Muscle layer of duodenum (tissue), 2 donors: Measurements from ENCODE around the gene AMBRA1.

Experiments
- H3K27ac ChIP-seq: one replicate; pipeline ENCODE4 v1.7.0; 2013; ENCODE audit warnings: mild to moderate bottlenecking, low read length
- H3K27me3 ChIP-seq: one replicate; pipeline ENCODE4 v1.7.0; 2013; ENCODE audit warnings: low read depth, mild to moderate bottlenecking, control low read depth, low read length
- H3K36me3 ChIP-seq, 2 donors: one replicate each; pipeline ENCODE4 v1.7.0; 2013; ENCODE audit warnings: low read length in 2 of 2, control low read depth in 1 of 2, mild to moderate bottlenecking in 1 of 2; ENCODE audit not compliant: insufficient read depth in 2 of 2, control insufficient read depth in 1 of 2
- H3K4me1 ChIP-seq, 2 donors: one replicate each; pipeline ENCODE4 v1.7.0; 2013; ENCODE audit warnings: low read length in 2 of 2, mild to moderate bottlenecking in 2 of 2, control low read depth in 1 of 2, moderate library complexity in 1 of 2; ENCODE audit not compliant: insufficient read depth in 2 of 2, control insufficient read depth in 1 of 2
- H3K4me3 ChIP-seq, 2 donors: one replicate each; pipeline ENCODE4 v1.7.0; 2013; ENCODE audit warnings: low read length in 2 of 2, low read depth in 1 of 2, mild to moderate bottlenecking in 1 of 2
- H3K9me3 ChIP-seq, 2 donors: one replicate each; pipeline ENCODE4 v1.7.0; 2013; ENCODE audit warnings: low read length in 2 of 2, control low read depth in 1 of 2, mild to moderate bottlenecking in 1 of 2; ENCODE audit not compliant: control insufficient read depth in 1 of 2
- donor health status: healthy.

The AMBRA1 gene

DNA sequence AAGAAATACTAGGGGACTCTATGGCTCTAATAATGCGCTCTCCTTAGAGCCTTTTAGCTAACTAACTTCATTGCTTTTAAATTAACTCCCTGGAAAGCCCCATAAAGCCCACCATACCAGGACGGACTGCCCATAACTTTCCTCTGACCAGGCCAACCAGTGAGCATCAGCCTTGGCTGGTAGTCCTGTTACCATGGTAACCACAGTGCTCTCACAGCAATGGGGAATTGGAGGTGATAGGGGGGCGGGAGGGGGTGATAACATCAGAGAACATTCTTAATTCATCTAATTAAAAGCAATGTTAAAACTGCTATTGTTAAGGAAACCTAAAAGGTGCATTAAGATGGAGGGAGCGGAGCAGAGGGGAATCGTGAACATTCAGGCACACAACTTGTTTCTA lies 175.1 kb downstream of the AMBRA1 start:
- peaks cover 30 to 55% of the 10 kb centered on the region in 2 donors for H3K36me3 ChIP-seq
- no peaks in the 10 kb centered on the region for H3K27me3 ChIP-seq
- H3K27ac ChIP-seq, result no peak overlapping the region
- no peaks in the 10 kb centered on the region for H3K9me3 ChIP-seq
- H3K4me1 ChIP-seq, result no peaks in the 10 kb centered on the region
- H3K4me3 ChIP-seq, result no peak overlapping the region

GRCh38 chr11:46417711-46418110 lies 176.1 kb downstream of the AMBRA1 start:
- H3K27me3 ChIP-seq, result no peaks in the 10 kb centered on the region
- no peaks in the 10 kb centered on the region for H3K4me1 ChIP-seq
- H3K36me3 ChIP-seq, result peaks cover 29 to 57% of the 10 kb centered on the region in 2 donors
- H3K4me3 ChIP-seq, result no peak overlapping the region
- no peaks in the 10 kb centered on the region for H3K9me3 ChIP-seq
- H3K27ac ChIP-seq, result no peak overlapping the region

DNA sequence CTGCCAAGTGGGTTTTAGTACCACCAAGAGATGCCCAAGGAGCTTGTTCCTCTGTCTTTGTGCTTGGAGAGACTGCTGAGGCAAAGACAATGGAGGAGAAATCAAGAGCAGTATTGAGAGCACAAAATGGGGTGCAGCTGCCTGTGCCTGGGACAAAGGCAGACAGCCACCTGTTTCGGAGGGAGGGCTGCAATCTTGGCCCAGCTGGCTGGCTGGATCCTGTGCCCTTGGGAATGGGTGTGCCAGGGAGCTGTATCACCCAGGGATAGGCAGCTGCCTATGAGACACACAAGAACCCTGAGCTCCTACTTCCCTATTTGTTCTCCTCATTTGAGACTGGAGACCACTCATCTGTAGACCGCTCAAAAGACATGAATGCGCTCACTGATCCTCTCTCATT lies 178.9 kb downstream of the AMBRA1 start:
- Histone ChIP-seq H3K27me3 (no peaks in the 10 kb centered on the region), H3K4me3 (no peak overlapping the region), H3K9me3 (no peaks in the 10 kb centered on the region), H3K4me1 (no peaks in the 10 kb centered on the region), H3K36me3 (peaks cover 33 to 46% of the 10 kb centered on the region in 2 donors), H3K27ac (no peak overlapping the region)

DNA sequence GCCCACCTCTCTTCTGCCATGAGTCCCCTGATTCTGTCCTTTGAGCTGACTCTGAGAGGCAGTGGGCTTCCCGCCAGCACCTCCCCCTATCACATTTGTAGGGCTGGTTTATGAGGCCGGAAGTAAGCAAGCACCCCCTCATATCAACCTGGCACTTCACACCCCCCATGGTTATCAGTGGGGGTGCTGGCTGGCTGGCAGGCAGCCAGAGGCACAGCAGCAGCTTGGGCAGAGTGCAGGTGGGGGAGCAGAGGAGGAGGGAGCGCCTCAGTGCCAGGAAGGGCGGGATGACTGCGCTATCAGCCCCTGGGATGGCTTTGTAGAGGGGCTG lies 179.4 kb downstream of the AMBRA1 start:
- Histone ChIP-seq H3K4me3 (no peak overlapping the region), H3K4me1 (no peaks in the 10 kb centered on the region), H3K27ac (no peak overlapping the region), H3K9me3 (no peaks in the 10 kb centered on the region), H3K36me3 (peaks cover 37 to 50% of the 10 kb centered on the region in 2 donors), H3K27me3 (no peaks in the 10 kb centered on the region)

DNA sequence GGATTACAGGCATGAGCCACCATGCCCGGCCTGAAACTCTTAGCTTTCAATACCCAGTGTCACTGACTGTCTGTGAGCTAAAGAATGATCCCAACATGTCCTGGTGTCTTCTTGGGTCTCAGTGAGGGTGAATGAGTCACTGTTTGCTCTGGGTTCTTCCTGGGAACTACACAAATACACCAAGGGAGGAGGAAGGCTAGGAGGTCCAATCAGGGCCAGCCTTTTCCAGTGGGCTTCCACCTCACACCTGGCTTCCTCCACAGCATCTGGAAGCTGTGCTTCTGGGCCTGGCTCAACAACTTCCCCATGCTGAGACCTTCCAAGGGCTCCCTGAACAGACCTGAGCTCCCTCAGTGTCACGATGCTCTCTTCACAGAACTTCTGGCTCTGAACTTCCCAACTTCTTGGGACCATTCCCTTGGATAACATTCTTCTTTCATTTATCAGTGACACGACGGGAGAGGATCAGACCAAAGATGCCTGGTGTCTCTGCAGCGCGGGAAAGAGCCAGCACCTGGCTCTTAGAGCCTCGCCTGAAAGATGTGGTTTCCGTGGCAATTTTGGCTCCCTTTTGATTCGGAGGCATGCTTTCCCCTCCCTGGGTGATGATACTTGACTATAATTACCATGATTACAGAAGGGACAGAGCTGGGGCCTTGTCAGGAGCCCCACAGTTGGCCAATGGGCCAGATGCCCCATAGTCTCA lies 179.9 kb downstream of the AMBRA1 start:
- H3K27me3 ChIP-seq, result no peaks in the 10 kb centered on the region
- peaks cover 39 to 56% of the 10 kb centered on the region in 2 donors for H3K36me3 ChIP-seq
- no peaks in the 10 kb centered on the region for H3K9me3 ChIP-seq
- H3K27ac ChIP-seq, result no peak overlapping the region
- H3K4me3 ChIP-seq, result no peak overlapping the region
- H3K4me1 ChIP-seq, result no peaks in the 10 kb centered on the region

GRCh38 chr11:46410021-46410420 lies 183.8 kb downstream of the AMBRA1 start:
- no peaks in the 10 kb centered on the region for H3K9me3 ChIP-seq
- no peak overlapping the region for H3K27ac ChIP-seq
- H3K4me1 ChIP-seq, result peaks cover 0 to 3% of the 10 kb centered on the region in 2 donors
- peaks cover 41 to 48% of the 10 kb centered on the region in 2 donors for H3K36me3 ChIP-seq
- H3K4me3 ChIP-seq, result no peak overlapping the region
- H3K27me3 ChIP-seq, result no peaks in the 10 kb centered on the region

DNA sequence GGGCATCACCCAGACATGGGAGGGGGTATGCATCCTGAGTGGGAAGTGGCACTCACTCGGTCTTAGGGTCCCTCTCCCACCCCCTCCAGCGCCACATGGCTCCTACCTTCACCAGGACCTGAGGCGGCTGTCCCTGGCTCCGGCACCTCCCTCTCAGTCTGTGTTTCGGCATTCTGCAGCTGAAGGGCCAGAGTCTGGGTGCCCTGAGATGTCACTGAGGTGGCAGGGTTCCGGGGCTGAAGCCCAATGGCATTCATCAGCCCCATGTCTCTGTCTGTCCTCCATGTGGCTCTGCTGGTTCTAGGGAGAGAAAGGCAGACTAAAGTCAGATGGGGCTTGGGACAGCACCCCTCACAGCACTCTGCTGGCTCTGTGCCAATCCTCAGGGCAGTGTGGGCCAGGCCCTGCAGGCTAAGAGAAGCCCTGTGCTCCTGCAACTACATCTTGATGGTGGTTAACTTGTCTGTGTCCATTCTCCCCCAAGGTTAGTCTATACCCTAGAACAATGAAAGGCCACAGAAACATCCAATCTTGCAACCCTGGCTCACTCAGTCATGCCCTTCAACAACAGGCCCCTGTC lies 185.3 kb downstream of the AMBRA1 start:
- H3K4me1 ChIP-seq, result peaks cover 0 to 8% of the 10 kb centered on the region in 2 donors
- no peaks in the 10 kb centered on the region for H3K9me3 ChIP-seq
- H3K4me3 ChIP-seq, result no peak overlapping the region
- no peaks in the 10 kb centered on the region for H3K27me3 ChIP-seq
- no peak overlapping the region for H3K27ac ChIP-seq
- H3K36me3 ChIP-seq, result peaks cover 39 to 48% of the 10 kb centered on the region in 2 donors

DNA sequence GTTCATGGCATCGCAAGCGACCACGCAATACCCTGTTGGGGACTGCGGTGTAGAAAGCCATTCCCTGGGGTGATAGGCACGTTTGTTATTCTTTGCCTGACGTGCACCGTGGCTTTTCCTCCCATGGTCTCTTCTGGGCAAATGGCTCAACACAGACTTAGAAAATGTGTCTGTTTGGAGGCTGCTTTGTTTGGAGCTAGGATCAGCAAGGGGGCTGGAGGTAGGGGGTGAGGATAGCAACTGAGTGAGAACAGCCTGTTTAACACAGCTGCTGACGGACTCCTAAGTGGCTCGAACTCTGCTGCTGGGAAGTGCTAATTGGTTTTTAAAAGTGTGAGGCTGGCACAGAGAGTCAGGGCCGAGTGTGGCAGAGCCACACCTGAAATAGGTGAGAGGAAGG lies 186.2 kb downstream of the AMBRA1 start:
- no peak overlapping the region for H3K4me3 ChIP-seq
- no peak overlapping the region for H3K27ac ChIP-seq
- H3K36me3 ChIP-seq, result peaks cover 46 to 51% of the 10 kb centered on the region in 2 donors
- no peaks in the 10 kb centered on the region for H3K9me3 ChIP-seq
- H3K4me1 ChIP-seq, result peaks cover 0 to 8% of the 10 kb centered on the region in 2 donors
- H3K27me3 ChIP-seq, result no peaks in the 10 kb centered on the region

GRCh38 chr11:46404476-46405017 lies 189.3 kb downstream of the AMBRA1 start:
- H3K4me3 ChIP-seq, result no peak overlapping the region
- no peaks in the 10 kb centered on the region for H3K9me3 ChIP-seq
- H3K27me3 ChIP-seq, result no peaks in the 10 kb centered on the region
- H3K36me3 ChIP-seq, result peaks cover 41 to 49% of the 10 kb centered on the region in 2 donors
- no peak overlapping the region for H3K27ac ChIP-seq
- H3K4me1 ChIP-seq, result peaks cover 0 to 8% of the 10 kb centered on the region in 2 donors

- Histone ChIP-seq H3K4me1 (peaks cover 0 to 8% of the 10 kb centered on the region in 2 donors), H3K27me3 (no peaks in the 10 kb centered on the region), H3K9me3 (no peaks in the 10 kb centered on the region), H3K4me3 (no peak overlapping the region), H3K36me3 (peaks cover 33 to 36% of the 10 kb centered on the region in 2 donors), H3K27ac (no peak overlapping the region)
These were observed 190.6 kb downstream of the AMBRA1 start for GRCh38 chr11:46402957-46403902.

DNA sequence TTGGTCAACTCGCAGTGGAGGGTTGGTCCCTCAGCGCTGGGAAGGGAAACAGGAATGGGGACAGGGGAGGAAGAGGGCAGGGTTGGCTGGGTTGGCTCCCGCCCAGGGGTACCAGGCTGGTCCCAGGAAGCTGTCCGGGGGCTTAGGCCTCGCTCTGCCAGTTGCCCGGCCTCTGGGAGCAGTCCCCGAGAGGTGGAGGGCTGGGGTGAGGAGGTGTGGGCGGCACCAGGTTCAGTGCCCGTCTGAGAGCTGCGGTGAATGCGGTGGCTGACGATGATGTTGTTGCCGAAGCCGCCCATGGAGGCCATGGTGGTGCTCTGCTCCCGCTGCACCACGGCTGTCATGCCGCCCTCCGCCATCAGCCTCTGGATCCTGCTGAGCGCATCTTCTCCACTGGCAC lies 196.3 kb downstream of the AMBRA1 start:
- no peaks in the 10 kb centered on the region for H3K27me3 ChIP-seq
- H3K9me3 ChIP-seq, result no peaks in the 10 kb centered on the region
- H3K4me1 ChIP-seq, result peaks cover 0 to 9% of the 10 kb centered on the region in 2 donors
- no peak overlapping the region for H3K4me3 ChIP-seq
- H3K36me3 ChIP-seq, result peaks cover 21 to 32% of the 10 kb centered on the region in 2 donors
- no peak overlapping the region for H3K27ac ChIP-seq
